Duodenal mucosa (tissue), 2 donors: Measurements from ENCODE around the gene BRCC3.

ENCODE experiments used
- H3K27ac ChIP-seq: one replicate; pipeline ENCODE4 v1.7.0; 2013; ENCODE audit warnings: low read depth, low read length
- H3K27me3 ChIP-seq, 2 donors: one replicate each; pipeline ENCODE4 v1.7.0; 2013; ENCODE audit warnings: low read length in 2 of 2, control low read depth in 1 of 2; ENCODE audit not compliant: insufficient read depth in 2 of 2, control insufficient read depth in 1 of 2
- H3K36me3 ChIP-seq, 2 donors: one replicate each; pipeline ENCODE4 v1.7.0; 2013; ENCODE audit warnings: low read length in 2 of 2, control low read depth in 1 of 2; ENCODE audit not compliant: insufficient read depth in 2 of 2, control insufficient read depth in 1 of 2
- H3K4me1 ChIP-seq, 2 donors: one replicate each; pipeline ENCODE4 v1.7.0; 2013; ENCODE audit warnings: low read length in 2 of 2, control low read depth in 1 of 2; ENCODE audit not compliant: insufficient read depth in 2 of 2, control insufficient read depth in 1 of 2
- H3K4me3 ChIP-seq, 2 donors: one replicate each; pipeline ENCODE4 v1.7.0; 2013; ENCODE audit warnings: low read length in 2 of 2, low read depth in 1 of 2
- H3K9ac ChIP-seq, 2 donors: one replicate each; pipeline ENCODE4 v1.7.0; 2013; ENCODE audit warnings: low read length in 2 of 2, low read depth in 1 of 2
- H3K9me3 ChIP-seq, 2 donors: one replicate each; pipeline ENCODE4 v1.7.0; 2013; ENCODE audit warnings: low read length in 2 of 2, control low read depth in 1 of 2; ENCODE audit not compliant: control insufficient read depth in 1 of 2

BRCC3 gene

GRCh38 chrX:155086961-155087735 lies 15.8 kb downstream of the BRCC3 start:
- no peaks in the 10 kb centered on the region for H3K9me3 ChIP-seq
- H3K27ac ChIP-seq, result no peak overlapping the region
- no peaks in the 10 kb centered on the region for H3K4me1 ChIP-seq
- H3K9ac ChIP-seq, result no peak overlapping the region
- peaks cover 4 to 27% of the 10 kb centered on the region in 2 donors for H3K36me3 ChIP-seq
- no peak overlapping the region for H3K4me3 ChIP-seq
- H3K27me3 ChIP-seq, result no peaks in the 10 kb centered on the region

DNA sequence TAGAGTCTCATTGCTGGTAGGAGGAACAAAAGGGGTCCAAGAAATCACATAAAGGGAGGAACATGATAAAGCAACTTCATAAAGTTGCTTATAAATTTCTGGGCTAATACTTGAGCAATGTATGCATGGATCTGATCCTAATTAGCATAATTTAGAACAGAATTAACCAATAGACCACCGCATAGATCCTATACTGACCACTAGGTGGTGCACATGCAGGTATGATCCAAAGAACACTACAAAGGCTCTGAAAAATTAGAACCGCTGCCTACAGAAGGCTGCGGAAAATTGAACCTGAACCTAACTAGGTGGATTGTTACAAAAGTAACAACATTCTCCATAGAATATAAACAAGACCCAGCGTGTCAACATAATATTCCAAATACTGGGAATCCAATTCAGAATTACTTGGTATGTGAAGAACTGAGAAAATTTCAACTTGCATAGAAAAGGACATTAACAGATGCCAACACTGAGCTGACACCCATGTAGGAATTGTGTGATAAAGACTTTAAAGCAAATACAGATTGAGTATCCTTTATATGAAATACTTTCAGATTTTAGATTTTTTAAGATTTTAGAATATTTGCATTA lies 23.3 kb downstream of the BRCC3 start:
- Histone ChIP-seq H3K27ac (no peak overlapping the region), H3K36me3 (peaks cover 0 to 13% of the 10 kb centered on the region in 2 donors), H3K9ac (no peak overlapping the region), H3K9me3 (no peaks in the 10 kb centered on the region), H3K27me3 (no peaks in the 10 kb centered on the region), H3K4me3 (no peak overlapping the region), H3K4me1 (no peaks in the 10 kb centered on the region)

GRCh38 chrX:155105919-155106318 lies 34.6 kb downstream of the BRCC3 start:
- H3K4me3 ChIP-seq, result no peak overlapping the region
- no peaks in the 10 kb centered on the region for H3K4me1 ChIP-seq
- peaks cover 0 to 3% of the 10 kb centered on the region in 2 donors for H3K36me3 ChIP-seq
- H3K9ac ChIP-seq, result no peak overlapping the region
- no peak overlapping the region for H3K27ac ChIP-seq
- no peaks in the 10 kb centered on the region for H3K27me3 ChIP-seq
- H3K9me3 ChIP-seq, result no peaks in the 10 kb centered on the region

GRCh38 chrX:155108427-155108826 lies 37.1 kb downstream of the BRCC3 start:
- Histone ChIP-seq H3K9me3 (no peaks in the 10 kb centered on the region), H3K27ac (no peak overlapping the region), H3K4me3 (no peak overlapping the region), H3K36me3 (peaks cover 3 to 4% of the 10 kb centered on the region in 2 donors), H3K4me1 (no peaks in the 10 kb centered on the region), H3K9ac (no peak overlapping the region), H3K27me3 (no peaks in the 10 kb centered on the region)

- no peak overlapping the region for H3K9ac ChIP-seq
- peaks cover 3 to 9% of the 10 kb centered on the region in 2 donors for H3K36me3 ChIP-seq
- H3K27me3 ChIP-seq, result no peaks in the 10 kb centered on the region
- no peak overlapping the region for H3K27ac ChIP-seq
- no peaks in the 10 kb centered on the region for H3K4me1 ChIP-seq
- no peaks in the 10 kb centered on the region for H3K9me3 ChIP-seq
- no peak overlapping the region for H3K4me3 ChIP-seq
These were observed 40.9 kb downstream of the BRCC3 start for GRCh38 chrX:155112171-155112570.

- no peaks in the 10 kb centered on the region for H3K4me1 ChIP-seq
- H3K27ac ChIP-seq, result no peak overlapping the region
- H3K36me3 ChIP-seq, result peaks cover 6 to 10% of the 10 kb centered on the region in 2 donors
- no peaks in the 10 kb centered on the region for H3K27me3 ChIP-seq
- no peak overlapping the region for H3K9ac ChIP-seq
- no peak overlapping the region for H3K4me3 ChIP-seq
- H3K9me3 ChIP-seq, result no peaks in the 10 kb centered on the region
These were observed 41.8 kb downstream of the BRCC3 start for GRCh38 chrX:155113097-155113496.

- H3K9ac ChIP-seq, result no peak overlapping the region
- no peak overlapping the region for H3K4me3 ChIP-seq
- H3K9me3 ChIP-seq, result no peaks in the 10 kb centered on the region
- H3K36me3 ChIP-seq, result peaks cover 7 to 20% of the 10 kb centered on the region in 2 donors
- no peaks in the 10 kb centered on the region for H3K4me1 ChIP-seq
- H3K27ac ChIP-seq, result no peak overlapping the region
- H3K27me3 ChIP-seq, result no peaks in the 10 kb centered on the region
These were observed 44.0 kb downstream of the BRCC3 start for GRCh38 chrX:155115174-155115819.

GRCh38 chrX:155127465-155127864 lies 56.2 kb downstream of the BRCC3 start:
- no peak overlapping the region for H3K4me3 ChIP-seq
- H3K9me3 ChIP-seq, result no peaks in the 10 kb centered on the region
- no peaks in the 10 kb centered on the region for H3K36me3 ChIP-seq
- no peak overlapping the region for H3K27ac ChIP-seq
- no peak overlapping the region for H3K9ac ChIP-seq
- H3K4me1 ChIP-seq, result no peaks in the 10 kb centered on the region
- H3K27me3 ChIP-seq, result no peaks in the 10 kb centered on the region

GRCh38 chrX:155127940-155128339 lies 56.6 kb downstream of the BRCC3 start:
- no peaks in the 10 kb centered on the region for H3K36me3 ChIP-seq
- no peak overlapping the region for H3K9ac ChIP-seq
- H3K27ac ChIP-seq, result no peak overlapping the region
- no peak overlapping the region for H3K4me3 ChIP-seq
- H3K4me1 ChIP-seq, result no peaks in the 10 kb centered on the region
- no peaks in the 10 kb centered on the region for H3K9me3 ChIP-seq
- no peaks in the 10 kb centered on the region for H3K27me3 ChIP-seq

DNA sequence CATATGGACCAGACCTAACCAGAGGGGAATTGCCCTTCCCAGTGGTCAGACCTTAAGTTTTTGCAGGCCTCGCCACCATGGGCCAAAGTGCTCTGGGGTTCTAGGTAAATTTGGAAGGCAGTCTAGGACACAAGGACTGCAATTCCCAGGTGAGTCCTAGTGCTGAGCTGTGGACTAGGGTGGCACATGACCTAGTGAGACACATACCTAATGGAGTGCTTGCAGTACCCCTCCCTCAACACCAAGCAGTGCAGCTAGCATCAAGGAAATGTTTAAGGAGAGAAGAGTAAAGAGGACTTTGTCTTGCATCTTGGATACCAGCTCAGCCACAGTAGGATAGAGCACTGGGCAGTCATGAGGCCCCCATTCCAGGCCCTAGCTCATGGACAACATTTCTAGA lies 60.8 kb downstream of the BRCC3 start:
- Histone ChIP-seq H3K9ac (no peak overlapping the region), H3K27ac (no peak overlapping the region), H3K4me3 (no peak overlapping the region), H3K9me3 (no peaks in the 10 kb centered on the region), H3K4me1 (no peaks in the 10 kb centered on the region), H3K36me3 (no peaks in the 10 kb centered on the region), H3K27me3 (no peaks in the 10 kb centered on the region)
